ENCODE data around the gene EGR1. TPM values are rescaled to one million over a fixed set of nuclear protein-coding genes. Genes with fewer than 3 reads are reported as not detected.

EGR1 gene
- total RNA-seq, 2 donors from 2014 or later = 9.9 to 14.2 TPM

- peaks cover 55% of the 10 kb centered on the region for H3K36me3 Mint-ChIP-seq (ENCODE audit: low read depth)
- H3K4me1 ChIP-seq (ENCODE audit: control insufficient read depth, insufficient read depth, low read length) = peaks cover 2% of the 10 kb centered on the region
- 78 to 87% methylated on average over 2 to 3 of the region's 3 CpGs for WGBS, 2 experiments (ENCODE audit: insufficient coverage in 1 of 2, insufficient read length in 1 of 2)
- no peaks in the 10 kb centered on the region for H3K27me3 ChIP-seq (ENCODE audit: control insufficient read depth, insufficient read depth, low read length, poor library complexity, severe bottlenecking)
- no peak for TF ChIP-seq CTCF (conservative IDR thresholded peaks at IDR 0.05)
- H3K9ac ChIP-seq (ENCODE audit: extremely low read depth, low read length, poor library complexity, severe bottlenecking) = no peak overlapping the region
- DNase-seq = no peak
- H3K9me3 ChIP-seq (ENCODE audit: control insufficient read depth, low read length) = no peaks in the 10 kb centered on the region
- no peak overlapping the region for H3K4me3 Mint-ChIP-seq
- peaks cover 82% of the 10 kb centered on the region for H3K36me3 ChIP-seq (ENCODE audit: control insufficient read depth, insufficient read depth, low read length)
- no peak overlapping the region for H3K27ac ChIP-seq (ENCODE audit: low read depth, low read length)
- H3K27me3 Mint-ChIP-seq (ENCODE audit: insufficient read depth) = no peaks in the 10 kb centered on the region
- peak overlapping the region; percentile 10 for H3K27ac Mint-ChIP-seq
- no peaks in the 10 kb centered on the region for H3K9me3 Mint-ChIP-seq
- no peaks in the 10 kb centered on the region for H3K4me1 Mint-ChIP-seq
- no peak overlapping the region for H3K4me3 ChIP-seq (ENCODE audit: low read length)
These were observed 43.7 kb downstream of the EGR1 start for GRCh38 chr5:138508958-138509357.

DNA sequence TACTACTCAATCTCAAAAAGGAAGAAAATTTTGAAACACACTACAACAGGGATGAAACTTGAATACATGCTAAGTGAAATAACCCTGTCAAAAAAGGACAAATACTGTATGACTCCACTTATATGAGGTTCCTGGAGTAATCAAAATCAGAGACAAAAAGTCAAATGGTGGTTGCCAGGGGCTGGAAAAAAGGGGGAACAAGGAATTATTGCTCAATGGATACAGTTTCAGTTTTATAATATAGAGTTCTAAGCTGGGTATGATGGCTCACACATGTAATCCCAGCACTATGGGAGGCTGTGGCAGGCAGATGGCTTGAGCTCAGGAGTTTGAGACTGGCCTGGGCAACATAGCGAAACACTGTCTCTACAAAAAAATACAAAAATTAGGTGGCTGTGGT is 48.7 kb downstream of the EGR1 start:
- peaks cover 3% of the 10 kb centered on the region for H3K4me1 Mint-ChIP-seq
- 100% methylated on average over 1 of the region's 1 CpG; no CpG with 5 or more reads in 1 of the 2 experiments for WGBS, 2 experiments (ENCODE audit: insufficient coverage in 1 of 2, insufficient read length in 1 of 2)
- H3K27ac Mint-ChIP-seq = no peak overlapping the region
- H3K27ac ChIP-seq (ENCODE audit: low read depth, low read length) = no peak overlapping the region
- H3K4me3 Mint-ChIP-seq = no peak overlapping the region
- H3K36me3 Mint-ChIP-seq (ENCODE audit: low read depth) = peaks cover 84% of the 10 kb centered on the region
- TF ChIP-seq CTCF (conservative IDR thresholded peaks at IDR 0.05) = no peak
- no peaks in the 10 kb centered on the region for H3K27me3 ChIP-seq (ENCODE audit: control insufficient read depth, insufficient read depth, low read length, poor library complexity, severe bottlenecking)
- no peak overlapping the region for H3K9ac ChIP-seq (ENCODE audit: extremely low read depth, low read length, poor library complexity, severe bottlenecking)
- no peak overlapping the region for H3K4me3 ChIP-seq (ENCODE audit: low read length)
- H3K9me3 Mint-ChIP-seq = no peaks in the 10 kb centered on the region
- no peaks in the 10 kb centered on the region for H3K9me3 ChIP-seq (ENCODE audit: control insufficient read depth, low read length)
- peaks cover 2% of the 10 kb centered on the region for H3K4me1 ChIP-seq (ENCODE audit: control insufficient read depth, insufficient read depth, low read length)
- no peak for DNase-seq
- H3K27me3 Mint-ChIP-seq (ENCODE audit: insufficient read depth) = no peaks in the 10 kb centered on the region
- peaks cover 93% of the 10 kb centered on the region for H3K36me3 ChIP-seq (ENCODE audit: control insufficient read depth, insufficient read depth, low read length)

GRCh38 chr5:138515556-138516245 is 50.4 kb downstream of the EGR1 start:
- Mint-ChIP-seq H3K27ac (no peak overlapping the region), H3K4me1 (peaks cover 5% of the 10 kb centered on the region), H3K9me3 (no peaks in the 10 kb centered on the region), H3K4me3 (no peak overlapping the region), H3K27me3 (ENCODE audit: insufficient read depth) (no peaks in the 10 kb centered on the region), H3K36me3 (ENCODE audit: low read depth) (peaks cover 78% of the 10 kb centered on the region)
- Histone ChIP-seq H3K9ac (ENCODE audit: extremely low read depth, low read length, poor library complexity, severe bottlenecking) (no peak overlapping the region), H3K4me1 (ENCODE audit: control insufficient read depth, insufficient read depth, low read length) (peaks cover 2% of the 10 kb centered on the region), H3K9me3 (ENCODE audit: control insufficient read depth, low read length) (no peaks in the 10 kb centered on the region), H3K27me3 (ENCODE audit: control insufficient read depth, insufficient read depth, low read length, poor library complexity, severe bottlenecking) (no peaks in the 10 kb centered on the region), H3K27ac (ENCODE audit: low read depth, low read length) (no peak overlapping the region), H3K4me3 (ENCODE audit: low read length) (no peak overlapping the region), H3K36me3 (ENCODE audit: control insufficient read depth, insufficient read depth, low read length) (peaks cover 84% of the 10 kb centered on the region)
- WGBS, 2 experiments (ENCODE audit: insufficient coverage in 1 of 2, insufficient read length in 1 of 2) = 92 to 100% methylated on average over 1 to 3 of the region's 3 CpGs
- no peak for DNase-seq
- no peak for TF ChIP-seq CTCF (conservative IDR thresholded peaks at IDR 0.05)
